MM.1S (cell line): ENCODE data around the gene SYNE1.

ENCODE experiments used
- EZH2 ChIP-seq: fragments of 300-600 bp; sonication (generic); optimal IDR thresholded peaks from 2 replicates; pipeline ENCODE3; 2017; ENCODE audit warnings: low read depth, mild to moderate bottlenecking, antibody characterized with exemption, low read length, mixed read lengths
- EZH2phosphoT487 ChIP-seq: fragments of 300-600 bp; sonication (generic); IDR thresholded peaks from 2 replicates; pipeline ENCODE4 v1.6.1; 2018; ENCODE audit warnings: antibody characterized with exemption, low read length
- TF ChIP-seq, protein P1 (sequence below): fragments of 300-600 bp; sonication (generic); IDR thresholded peaks from 2 replicates; pipeline ENCODE4 v1.5.1; 2016; ENCODE audit warnings: antibody characterized with exemption, low read length, mixed read lengths

- TF ChIP-seq, protein P1, sequence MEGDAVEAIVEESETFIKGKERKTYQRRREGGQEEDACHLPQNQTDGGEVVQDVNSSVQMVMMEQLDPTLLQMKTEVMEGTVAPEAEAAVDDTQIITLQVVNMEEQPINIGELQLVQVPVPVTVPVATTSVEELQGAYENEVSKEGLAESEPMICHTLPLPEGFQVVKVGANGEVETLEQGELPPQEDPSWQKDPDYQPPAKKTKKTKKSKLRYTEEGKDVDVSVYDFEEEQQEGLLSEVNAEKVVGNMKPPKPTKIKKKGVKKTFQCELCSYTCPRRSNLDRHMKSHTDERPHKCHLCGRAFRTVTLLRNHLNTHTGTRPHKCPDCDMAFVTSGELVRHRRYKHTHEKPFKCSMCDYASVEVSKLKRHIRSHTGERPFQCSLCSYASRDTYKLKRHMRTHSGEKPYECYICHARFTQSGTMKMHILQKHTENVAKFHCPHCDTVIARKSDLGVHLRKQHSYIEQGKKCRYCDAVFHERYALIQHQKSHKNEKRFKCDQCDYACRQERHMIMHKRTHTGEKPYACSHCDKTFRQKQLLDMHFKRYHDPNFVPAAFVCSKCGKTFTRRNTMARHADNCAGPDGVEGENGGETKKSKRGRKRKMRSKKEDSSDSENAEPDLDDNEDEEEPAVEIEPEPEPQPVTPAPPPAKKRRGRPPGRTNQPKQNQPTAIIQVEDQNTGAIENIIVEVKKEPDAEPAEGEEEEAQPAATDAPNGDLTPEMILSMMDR, result no peak
- TF ChIP-seq EZH2 (no peak), EZH2phosphoT487 (no peak)
Observed at GRCh38 chr6:152450519-152450918, 186.6 kb downstream of the SYNE1 start.
